ENCODE measurements around the gene GABRB1. TPM values are rescaled to one million over a fixed set of nuclear protein-coding genes. Genes with fewer than 3 reads are reported as not detected.

GABRB1 gene
- total and polyA plus RNA-seq, 2 experiments from 2014 or later = 0.26 to 0.97 TPM

- peaks cover 1% of the 10 kb centered on the region for H3K27me3 Mint-ChIP-seq (ENCODE audit: insufficient read depth, low read depth, poor library complexity)
- no peak overlapping the region for H3K4me3 Mint-ChIP-seq
- ATAC-seq = no peak
Observed at GRCh38 chr4:47342796-47343195, 311.4 kb downstream of the GABRB1 start.

GRCh38 chr4:47349326-47349725, 318.0 kb downstream of the GABRB1 start:
- Histone ChIP-seq H3K27me3 (ENCODE audit: insufficient read depth) (no peaks in the 10 kb centered on the region), H3K36me3 (ENCODE audit: insufficient read depth) (no peaks in the 10 kb centered on the region), H3K4me1 (ENCODE audit: insufficient read depth) (no peaks in the 10 kb centered on the region), H3K9me2 (ENCODE audit: insufficient read depth) (no peaks in the 10 kb centered on the region), H3K27ac (ENCODE audit: low read depth) (no peak overlapping the region), H3F3A (replicated peaks; ENCODE audit: low read depth) (no peaks in the 10 kb centered on the region), H4K20me1 (replicated peaks; ENCODE audit: insufficient read depth) (no peaks in the 10 kb centered on the region), H3K4me2 (no peak overlapping the region), H3K79me2 (replicated peaks; ENCODE audit: insufficient read depth) (no peaks in the 10 kb centered on the region), H2AFZ (no peak overlapping the region), H3K4me3 (no peak overlapping the region)
- DNase-seq (ENCODE audit: low spot score) (no peak), ATAC-seq (no peak)
- H3K27ac Mint-ChIP-seq = no peak overlapping the region
- no peaks in the 10 kb centered on the region for H3K36me3 Mint-ChIP-seq (ENCODE audit: low read depth)
- H3K9me3 Mint-ChIP-seq = no peaks in the 10 kb centered on the region
- no peaks in the 10 kb centered on the region for H3K4me1 Mint-ChIP-seq
- H3K4me3 Mint-ChIP-seq = no peak overlapping the region
- H3K27me3 Mint-ChIP-seq (ENCODE audit: insufficient read depth, low read depth, poor library complexity) = peaks cover 1% of the 10 kb centered on the region
- TF ChIP-seq CREB1 (CRISPR knock-in tag; IDR thresholded peaks at IDR 0.05; ENCODE audit: low read depth) = no peak
- TF ChIP-seq NANOG (IDR thresholded peaks at IDR 0.05; ENCODE audit: borderline replicate concordance) = no peak
- no peak for TF ChIP-seq REST (IDR thresholded peaks at IDR 0.05; ENCODE audit: unreplicated experiment)
- no peak for TF ChIP-seq JUNB (IDR thresholded peaks at IDR 0.05; ENCODE audit: unreplicated experiment)
- no peak for TF ChIP-seq ZNF331 (CRISPR knock-in tag; IDR thresholded peaks at IDR 0.05; ENCODE audit: low read depth)
- TF ChIP-seq ZNF462 (CRISPR knock-in tag; IDR thresholded peaks at IDR 0.05) = no peak
- TF ChIP-seq CTCF (conservative IDR thresholded peaks at IDR 0.05; ENCODE audit: low read depth in 2 of 2) = no peak
- TF ChIP-seq EZH2 (IDR thresholded peaks at IDR 0.05; ENCODE audit: low read depth, unreplicated experiment) = no peak
- TF ChIP-seq ZNF114 (CRISPR knock-in tag; IDR thresholded peaks at IDR 0.05) = no peak
- TF ChIP-seq POLR2AphosphoS5 (IDR thresholded peaks at IDR 0.05; ENCODE audit: low read depth) = no peak
- TF ChIP-seq STAT1 (IDR thresholded peaks at IDR 0.05; ENCODE audit: unreplicated experiment) = no peak

More at GRCh38 chr4:47342796-47343195, 311.4 kb downstream of the GABRB1 start:
- Histone ChIP-seq H3K27ac (ENCODE audit: low read depth) (no peak overlapping the region), H3K9me2 (ENCODE audit: insufficient read depth) (no peaks in the 10 kb centered on the region), H3K36me3 (ENCODE audit: insufficient read depth) (no peaks in the 10 kb centered on the region), H2AFZ (no peak overlapping the region), H3K4me3 (no peak overlapping the region), H3K79me2 (replicated peaks; ENCODE audit: insufficient read depth) (no peaks in the 10 kb centered on the region), H4K20me1 (replicated peaks; ENCODE audit: insufficient read depth) (no peaks in the 10 kb centered on the region), H3K4me1 (ENCODE audit: insufficient read depth) (no peaks in the 10 kb centered on the region), H3K4me2 (no peak overlapping the region), H3F3A (replicated peaks; ENCODE audit: low read depth) (no peaks in the 10 kb centered on the region), H3K27me3 (ENCODE audit: insufficient read depth) (no peaks in the 10 kb centered on the region)
- Mint-ChIP-seq H3K36me3 (ENCODE audit: low read depth) (no peaks in the 10 kb centered on the region), H3K27ac (no peak overlapping the region), H3K9me3 (no peaks in the 10 kb centered on the region), H3K4me1 (no peaks in the 10 kb centered on the region)
- DNase-seq (ENCODE audit: low spot score) = no peak
- TF ChIP-seq STAT1 (IDR thresholded peaks at IDR 0.05; ENCODE audit: unreplicated experiment) (no peak), ZNF114 (CRISPR knock-in tag; IDR thresholded peaks at IDR 0.05) (no peak), NANOG (IDR thresholded peaks at IDR 0.05; ENCODE audit: borderline replicate concordance) (no peak), POLR2AphosphoS5 (IDR thresholded peaks at IDR 0.05; ENCODE audit: low read depth) (no peak)

All from GM23338 (cell line).